ENCODE data around the gene TRIM24.
"Not testable (repeated sequence)": the region's sequence is repeated elsewhere in the genome, so short reads cannot be mapped to it uniquely, and the experiment has no call there.

The TRIM24 gene

GRCh38 chr7:138460176-138460648, at the start of gene TRIM24:
Gene TRIM24 (plus strand): TSS chr7:138460259. CDS start chr7:138460549, 290 bp downstream.
- FAIRE-seq: no peak

- FAIRE-seq: not testable (repeated sequence)
Measured at GRCh38 chr7:138412077-138412476, 48.0 kb upstream of the TRIM24 start.

- FAIRE-seq: not testable (repeated sequence)
Measured at GRCh38 chr7:138412921-138413320, 47.1 kb upstream of the TRIM24 start.

- no peak for FAIRE-seq
Measured at GRCh38 chr7:138417078-138417700, 42.9 kb upstream of the TRIM24 start.

GRCh38 chr7:138417764-138418163, 42.3 kb upstream of the TRIM24 start:
- no peak for FAIRE-seq

GRCh38 chr7:138418403-138418802, 41.7 kb upstream of the TRIM24 start:
- FAIRE-seq: not testable (repeated sequence)

- FAIRE-seq: no peak
Measured at GRCh38 chr7:138425026-138425425, 35.0 kb upstream of the TRIM24 start.

- no peak for FAIRE-seq
Measured at GRCh38 chr7:138429577-138430250, 30.3 kb upstream of the TRIM24 start.

- FAIRE-seq: no peak
Measured at GRCh38 chr7:138431517-138431916, 28.5 kb upstream of the TRIM24 start.

- no peak for FAIRE-seq
Measured at GRCh38 chr7:138433583-138434443, 26.2 kb upstream of the TRIM24 start.

GRCh38 chr7:138434597-138435019, 25.5 kb upstream of the TRIM24 start:
- no peak for FAIRE-seq

GRCh38 chr7:138435231-138435919, 24.7 kb upstream of the TRIM24 start:
- FAIRE-seq: no peak

GRCh38 chr7:138436388-138436787, 23.7 kb upstream of the TRIM24 start:
- no peak for FAIRE-seq

GRCh38 chr7:138440460-138440859, 19.6 kb upstream of the TRIM24 start:
- no peak for FAIRE-seq

GRCh38 chr7:138442822-138443221, 17.2 kb upstream of the TRIM24 start:
- FAIRE-seq: no peak

GRCh38 chr7:138449580-138449979, 10.5 kb upstream of the TRIM24 start:
- no peak for FAIRE-seq

- FAIRE-seq: no peak
Measured at GRCh38 chr7:138455609-138456008, 4.5 kb upstream of the TRIM24 start.

GRCh38 chr7:138456220-138456619, 3.8 kb upstream of the TRIM24 start:
- FAIRE-seq: no peak

- FAIRE-seq: no peak
Measured at GRCh38 chr7:138458576-138459412, 1.3 kb upstream of the TRIM24 start.

GRCh38 chr7:138459413-138460175, 465 bp upstream of the TRIM24 start:
- no peak for FAIRE-seq

Data from islet of Langerhans (tissue), 1 donor.